Mesenteric fat pad (tissue), 1 donor: ENCODE measurements around the gene CCDC85A. TPM values are rescaled to one million over a fixed set of nuclear protein-coding genes. Genes with fewer than 3 reads are reported as not detected.

Experiments
- DNase-seq: peaks from one replicate; pipeline ENCODE4 v3.0.0-alpha.2; 2020; ENCODE audit warnings: low spot score
- total RNA-seq: library from RNA; stranded (reverse); fragmentation: NEBNext Ultra II Directional; extraction: Animal tissue kit (Norgen Biotek cat#: 25700); gene quantifications from one replicate; pipeline ENCODE4 v1.2.1, GENCODE V29; 2021
- donor health status: DM: yes; HTN: yes; CAD: no.

Gene CCDC85A
- total RNA-seq, 1 donor from 2014 or later = 7.6 TPM

DNA sequence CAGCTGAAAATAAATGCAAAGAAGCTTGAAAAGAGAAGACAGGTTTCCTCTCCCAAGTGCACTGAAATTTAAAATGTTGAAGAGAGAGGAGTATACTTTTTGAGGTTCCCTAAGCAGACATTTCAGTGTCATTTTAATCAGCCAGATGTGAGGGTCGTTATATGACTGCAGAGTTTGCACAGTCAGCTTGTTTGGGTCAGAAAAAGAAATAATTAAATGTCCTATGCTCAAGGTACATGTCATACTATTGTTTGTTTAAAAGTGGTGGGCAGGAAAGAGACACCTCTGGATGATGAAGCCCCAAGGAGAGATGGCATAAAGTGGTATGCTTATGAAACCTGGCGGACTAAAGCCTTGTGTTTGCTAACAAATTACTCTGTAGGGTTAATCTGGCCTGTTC lies 55.2 kb downstream of the CCDC85A start:
- DNase-seq = no peak

DNA sequence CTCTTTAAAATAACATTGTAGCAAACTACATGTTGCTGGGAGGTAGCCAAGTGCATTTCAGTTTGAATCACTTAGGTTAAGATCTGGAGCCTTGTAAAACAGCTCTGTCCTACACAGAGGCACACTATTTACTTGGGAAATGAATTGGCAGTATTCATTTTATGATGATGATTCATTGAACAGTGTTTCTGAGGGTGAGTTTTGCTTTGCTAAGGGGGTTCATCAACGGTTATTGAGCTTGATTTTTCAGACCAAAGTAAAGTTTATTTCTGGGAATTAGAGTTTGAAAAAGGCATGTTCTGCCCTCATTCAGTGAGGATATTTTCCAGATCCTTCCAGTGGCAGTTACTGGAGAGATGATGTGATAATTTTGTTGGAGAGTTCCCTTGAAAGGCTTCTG lies 55.6 kb downstream of the CCDC85A start:
- no peak for DNase-seq

DNA sequence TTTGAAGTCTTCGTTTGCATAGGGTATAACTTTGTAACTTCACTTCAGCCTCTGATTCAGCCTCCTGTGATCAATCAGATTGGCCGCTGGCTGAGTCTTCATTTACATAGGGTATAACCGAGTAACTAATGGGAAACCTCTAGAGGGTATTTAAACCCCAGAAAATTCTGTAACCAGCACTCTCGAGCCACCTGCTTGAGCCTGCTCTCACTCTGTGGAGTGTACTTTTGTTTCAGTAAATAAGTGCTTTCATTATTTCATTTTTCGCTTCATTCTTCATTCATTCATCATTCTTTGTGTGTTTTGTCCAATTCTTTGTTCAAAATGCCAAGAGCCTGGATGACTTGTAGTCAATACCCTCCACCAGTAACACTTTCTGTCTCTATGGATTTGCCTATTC lies 56.4 kb downstream of the CCDC85A start:
- DNase-seq = no peak

DNA sequence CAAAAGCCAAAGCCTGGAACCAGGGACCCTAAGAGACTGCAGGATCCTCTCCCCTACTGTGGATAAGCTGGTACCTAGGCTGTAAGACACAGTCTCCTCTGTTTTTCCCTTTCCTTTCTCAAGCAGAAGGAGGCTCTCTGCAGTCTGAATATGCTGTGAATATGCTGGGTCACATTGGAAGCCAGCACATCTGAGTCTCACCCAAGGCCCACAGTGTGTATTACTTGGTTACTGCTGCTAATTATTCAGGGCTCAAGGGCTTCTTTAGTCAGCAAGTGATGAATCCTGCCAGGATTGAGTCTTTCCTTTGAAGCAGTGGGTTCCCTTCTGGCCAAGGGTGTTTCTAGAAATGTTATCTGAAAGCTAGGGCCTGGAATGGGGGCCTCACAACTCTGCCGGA lies 60.7 kb downstream of the CCDC85A start:
- DNase-seq = no peak

DNA sequence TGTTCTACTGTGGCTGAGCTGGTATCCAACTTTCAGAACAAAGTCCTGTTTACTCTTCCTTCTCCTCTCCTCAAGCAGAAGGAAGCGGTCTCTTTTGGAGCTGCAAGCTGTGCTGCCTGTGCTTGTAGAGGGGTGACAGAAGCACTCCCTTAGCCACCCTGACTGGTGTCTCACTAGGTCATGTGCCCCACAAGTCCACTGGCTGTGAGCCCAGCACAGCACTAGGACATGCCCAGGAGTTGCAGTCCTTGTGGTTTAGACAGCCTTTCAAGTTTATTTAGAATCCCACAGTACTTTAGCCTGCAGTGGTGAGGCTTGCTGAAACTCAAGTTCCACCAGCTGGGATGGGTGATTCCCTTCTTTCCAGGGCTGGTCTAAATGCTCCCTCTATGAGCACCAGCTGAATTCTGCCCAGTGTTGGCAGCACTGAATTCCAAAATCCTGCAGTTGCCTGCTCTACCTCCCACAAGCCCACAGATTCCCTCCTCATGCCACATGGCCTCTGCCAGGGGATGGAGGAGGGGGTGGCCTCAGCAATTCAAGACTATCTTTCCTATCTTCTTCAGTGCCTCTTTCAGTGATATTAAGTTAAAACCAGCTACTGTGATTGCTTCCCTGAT lies 61.2 kb downstream of the CCDC85A start:
- no peak for DNase-seq

DNA sequence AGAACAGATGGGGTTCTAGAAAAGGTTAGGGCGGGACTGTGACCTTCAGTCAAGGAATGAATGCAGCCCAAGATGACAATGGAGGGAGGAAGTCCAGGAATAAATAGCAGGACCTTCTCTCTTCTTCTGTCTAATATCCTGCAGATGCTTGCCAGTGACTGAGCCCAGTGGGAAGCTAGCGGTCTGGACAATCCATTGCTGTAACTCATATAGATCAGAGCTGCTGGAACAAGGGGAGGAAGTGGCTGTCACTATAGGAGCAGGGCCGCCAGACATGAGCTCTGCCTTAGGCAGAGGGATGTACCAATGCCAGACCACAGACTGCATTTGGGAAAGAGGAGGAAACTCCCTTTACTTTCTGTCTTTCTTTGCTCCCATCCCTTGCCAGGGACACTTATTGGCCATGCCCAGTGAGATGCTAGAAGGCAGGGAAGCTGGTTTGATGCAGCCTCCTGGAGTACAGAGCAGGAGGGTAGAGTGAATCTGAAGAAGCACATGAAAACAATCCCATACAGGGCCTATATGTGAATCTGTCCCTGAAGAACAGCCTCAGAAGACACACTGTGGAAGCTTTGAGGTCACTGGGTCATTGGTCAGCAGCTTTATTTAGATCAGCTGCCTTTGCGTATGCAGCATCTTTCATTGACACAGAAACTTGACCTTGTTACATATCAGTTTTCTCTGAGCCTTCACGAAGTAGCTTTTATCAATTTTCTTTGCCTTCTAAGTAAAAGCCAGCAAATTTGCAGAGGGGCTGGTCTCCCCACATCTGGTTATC lies 65.4 kb downstream of the CCDC85A start:
- no peak for DNase-seq

DNA sequence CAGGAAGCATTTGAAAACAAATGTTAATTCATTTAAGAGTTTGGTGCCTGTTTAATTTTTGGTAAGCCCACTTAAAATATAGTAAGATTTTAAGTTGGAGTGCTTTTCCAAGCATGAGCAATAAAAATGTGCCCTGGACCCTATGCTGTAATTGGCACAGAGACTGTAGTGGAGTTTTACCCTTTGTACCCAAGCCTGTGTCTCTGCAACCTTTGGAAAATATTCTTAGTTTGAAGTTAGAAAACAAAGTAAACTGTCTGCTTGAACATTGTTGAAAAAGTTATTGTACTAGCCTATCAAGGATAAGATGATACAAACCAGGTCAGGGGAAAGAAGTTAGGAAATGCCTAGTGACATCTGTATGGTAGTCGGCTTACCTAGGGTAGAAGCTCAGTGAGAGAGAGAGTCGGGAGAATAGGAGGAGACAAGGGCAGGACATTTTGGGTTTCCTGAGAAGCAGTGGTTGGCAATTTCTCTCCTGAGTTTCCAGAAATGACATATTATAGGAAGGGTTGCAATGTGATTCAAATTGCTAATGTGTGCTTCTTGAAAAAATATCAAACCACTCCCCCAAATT lies 66.5 kb downstream of the CCDC85A start:
- no peak for DNase-seq

DNA sequence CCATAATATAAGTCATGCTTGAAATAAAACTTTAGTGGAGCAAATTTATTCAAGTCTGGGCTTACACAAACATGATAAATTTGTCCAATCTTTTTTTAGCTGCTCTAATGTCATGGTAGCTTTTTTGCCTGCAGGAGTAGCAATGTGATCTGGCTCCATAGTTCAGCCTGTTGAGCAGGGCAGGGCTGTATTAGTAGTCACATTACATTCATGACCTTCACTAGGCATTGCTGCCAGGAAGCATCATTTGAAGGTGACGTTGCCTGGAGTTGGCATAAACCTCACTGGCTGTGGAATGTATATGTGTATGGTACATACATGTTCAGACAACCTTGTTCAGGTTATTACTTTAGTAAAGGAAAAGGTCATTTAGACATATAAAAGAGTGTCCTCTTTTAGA lies 76.6 kb downstream of the CCDC85A start:
- DNase-seq = no peak

DNA sequence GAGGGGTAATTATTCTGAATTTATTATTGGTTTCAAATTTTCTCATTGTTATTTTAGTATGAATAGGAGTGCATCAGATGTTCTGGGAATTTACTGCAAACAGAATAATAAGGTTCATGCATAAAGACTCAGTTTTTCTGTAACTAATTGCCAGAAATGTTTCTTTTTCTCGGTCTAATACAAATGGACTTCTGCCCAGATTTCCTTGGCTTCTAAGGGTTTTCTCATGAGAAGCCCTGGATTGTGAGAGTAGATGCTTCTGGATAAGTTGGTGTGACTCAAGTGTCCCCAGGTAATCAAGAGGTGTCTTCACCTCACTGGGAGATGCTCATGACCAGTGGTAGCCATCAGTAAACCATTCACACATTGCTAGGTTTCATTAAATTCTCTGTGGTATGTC lies 78.5 kb downstream of the CCDC85A start:
- no peak for DNase-seq

DNA sequence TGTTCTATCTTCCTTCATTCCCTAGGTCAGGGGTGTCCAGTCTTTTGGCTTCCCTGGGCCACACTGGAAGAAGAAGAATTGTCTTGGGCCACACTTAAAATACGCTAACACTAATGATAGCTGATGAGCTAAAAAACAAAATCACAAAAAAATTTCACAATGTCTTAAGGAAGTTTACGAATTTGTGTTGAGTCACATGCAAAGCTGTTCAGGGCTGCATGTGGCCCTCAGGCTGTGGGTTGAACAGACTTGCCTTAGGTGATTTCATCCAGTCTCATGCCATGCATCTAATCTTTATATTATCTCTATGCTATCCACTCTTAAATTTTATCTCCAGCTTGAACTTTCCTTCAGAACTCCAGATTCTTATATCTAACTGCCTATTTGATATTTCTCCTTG lies 80.1 kb downstream of the CCDC85A start:
- no peak for DNase-seq

DNA sequence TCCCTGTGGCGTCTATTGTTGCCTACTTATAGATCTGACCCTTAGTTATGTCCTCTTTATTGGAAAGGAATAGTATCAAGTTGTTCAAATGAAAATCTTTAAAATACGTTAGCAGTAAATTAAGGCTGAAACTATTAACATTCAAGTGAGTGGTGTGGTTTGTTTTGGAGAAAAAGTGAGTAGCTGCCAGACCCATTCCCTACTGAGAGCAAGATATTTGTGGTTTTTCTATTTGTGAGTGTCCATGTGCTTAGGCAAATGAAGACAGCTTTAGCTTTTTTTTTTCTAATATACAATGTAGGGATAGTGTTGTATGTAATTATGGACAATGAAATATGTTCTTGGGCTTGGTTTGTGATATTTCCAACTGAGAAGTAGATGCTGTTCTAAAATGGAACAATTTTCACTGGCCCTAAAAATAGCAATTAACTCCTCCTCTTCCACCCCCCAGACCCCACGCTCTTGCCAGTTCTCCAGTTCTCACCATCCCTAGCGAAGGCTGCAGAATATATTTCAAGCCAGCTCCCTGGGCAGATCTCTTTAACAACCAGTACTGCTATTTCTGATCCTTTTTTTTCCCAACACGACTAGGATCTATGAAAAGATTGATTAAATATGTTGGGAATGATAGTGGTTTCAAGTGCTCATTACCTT lies 83.1 kb downstream of the CCDC85A start:
- DNase-seq = no peak

DNA sequence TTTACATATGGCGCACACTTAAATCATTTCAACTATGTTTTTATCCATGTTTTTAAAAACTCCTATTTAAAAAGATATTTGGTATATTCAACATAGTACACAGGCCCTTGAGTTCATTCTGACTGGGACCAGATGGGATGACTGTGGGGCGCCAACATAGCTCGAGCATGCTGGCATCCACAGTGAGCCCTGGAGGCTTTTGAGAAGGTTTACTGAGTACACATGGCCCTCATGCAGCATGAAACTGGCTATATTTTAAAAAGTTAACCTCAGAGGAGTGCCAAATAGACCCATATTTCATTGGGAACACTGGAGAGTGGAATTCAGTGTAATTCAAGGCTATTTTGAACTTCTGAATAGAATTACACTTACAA lies 83.6 kb downstream of the CCDC85A start:
- no peak for DNase-seq

DNA sequence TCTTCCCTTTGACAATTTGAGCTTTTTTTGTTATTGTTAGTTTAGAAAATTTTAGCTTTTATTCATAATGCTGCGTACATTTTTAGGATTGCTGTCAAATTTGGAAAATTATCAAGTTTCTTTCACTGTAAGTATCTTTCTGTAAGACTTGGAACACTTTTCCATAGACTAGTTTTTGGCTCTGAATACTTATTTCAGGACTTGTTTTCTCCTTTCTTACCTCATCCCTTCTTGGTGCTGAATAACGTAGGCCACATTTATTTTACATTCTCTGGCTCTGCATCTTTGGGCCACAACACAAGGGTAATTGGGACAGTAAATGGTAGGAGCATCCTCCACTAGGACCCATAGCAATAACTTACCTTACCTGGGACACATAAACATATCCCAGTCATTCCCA lies 85.1 kb downstream of the CCDC85A start:
- DNase-seq = no peak

DNA sequence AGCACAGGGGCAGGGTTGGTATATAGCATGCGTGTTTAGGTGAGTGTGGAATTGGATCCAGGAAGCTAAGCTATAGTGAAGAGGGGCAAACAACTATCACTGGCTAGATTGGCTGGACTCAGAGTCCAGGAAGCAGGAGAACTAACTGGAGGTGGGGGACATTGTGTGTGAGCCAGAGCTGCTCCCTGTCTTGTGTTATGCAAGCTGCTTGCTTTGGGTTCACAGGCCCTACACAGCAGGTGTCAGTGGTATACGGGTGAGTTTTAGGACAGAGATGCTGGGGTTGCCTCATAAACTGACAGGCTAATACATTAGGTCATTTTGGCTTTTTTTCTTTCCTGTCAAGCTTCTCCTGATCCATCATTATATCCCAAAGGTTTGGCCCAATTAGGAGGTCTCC lies 87.5 kb downstream of the CCDC85A start:
- no peak for DNase-seq

DNA sequence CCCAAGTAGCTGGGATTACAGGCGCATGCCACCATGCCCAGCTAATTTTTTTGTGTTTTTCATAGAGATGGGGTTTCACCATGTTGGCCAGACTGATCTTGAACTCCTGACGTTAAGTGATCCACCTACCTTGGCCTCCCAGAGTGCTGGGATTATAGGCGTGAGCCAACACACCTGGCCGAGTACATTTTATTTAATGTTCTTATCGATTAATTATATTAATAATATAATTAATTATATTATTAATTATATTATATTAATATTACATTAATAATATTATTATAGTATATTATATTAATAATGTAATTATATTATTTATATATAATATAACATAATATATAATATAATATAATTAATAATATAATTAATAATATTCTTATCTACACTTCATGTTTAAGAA lies 101.4 kb downstream of the CCDC85A start:
- DNase-seq = no peak

DNA sequence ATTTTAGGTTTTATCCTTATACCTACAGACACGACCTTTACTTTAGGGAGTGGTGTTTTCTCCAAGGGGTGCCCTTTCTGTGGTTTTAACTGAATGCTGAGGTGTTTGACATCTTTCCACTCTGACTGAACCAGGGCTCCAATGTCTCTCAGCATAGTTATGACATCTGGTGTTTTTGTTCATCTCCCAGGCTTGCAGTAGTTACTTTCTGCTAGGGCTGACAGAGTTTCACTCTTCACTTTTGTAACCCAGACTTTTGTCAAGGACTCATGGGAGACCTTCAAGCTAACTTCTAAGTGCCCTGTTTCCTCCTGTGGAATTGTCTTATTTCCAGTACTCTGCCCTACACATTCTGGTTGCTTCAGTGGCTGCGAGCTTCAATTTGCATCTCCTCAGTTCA lies 103.1 kb downstream of the CCDC85A start:
- DNase-seq = no peak

DNA sequence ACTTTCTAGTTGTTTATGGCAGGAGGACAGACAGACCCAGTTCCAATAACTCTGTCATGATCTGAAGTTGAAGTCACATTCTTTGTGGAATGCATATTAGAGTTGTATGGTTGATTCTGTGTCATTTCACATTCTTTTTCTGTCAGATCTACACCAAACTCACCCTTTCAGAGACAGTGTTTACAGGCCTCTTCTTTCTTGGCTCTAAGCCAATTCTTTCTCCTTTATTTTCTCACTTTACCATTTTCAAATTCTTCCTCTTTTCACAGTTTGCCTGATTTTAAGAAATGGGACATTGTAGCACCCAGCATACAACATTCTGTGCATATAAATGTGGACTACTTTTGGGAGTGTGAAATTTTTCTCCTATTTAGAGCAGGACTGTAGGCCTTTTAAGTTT lies 103.7 kb downstream of the CCDC85A start:
- no peak for DNase-seq

DNA sequence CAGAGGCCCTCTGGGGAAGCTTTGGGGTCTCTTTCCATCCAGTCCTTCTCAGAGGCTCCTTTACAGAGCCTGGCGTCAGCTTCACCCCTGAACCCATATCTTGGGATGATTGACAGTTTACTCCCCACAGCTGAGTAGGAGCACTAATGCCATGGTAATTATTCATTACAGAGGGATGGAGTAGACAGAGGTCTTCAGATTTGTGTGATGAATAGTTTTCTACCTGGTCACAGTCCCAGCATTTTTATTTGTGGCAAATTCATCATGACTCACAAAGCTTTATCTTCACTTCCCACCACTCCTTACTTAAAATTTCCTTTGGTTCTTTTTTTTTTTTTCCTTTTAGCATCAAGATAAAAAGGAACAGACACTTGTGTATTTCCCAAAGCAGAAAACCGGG lies 104.2 kb downstream of the CCDC85A start:
- DNase-seq = no peak

DNA sequence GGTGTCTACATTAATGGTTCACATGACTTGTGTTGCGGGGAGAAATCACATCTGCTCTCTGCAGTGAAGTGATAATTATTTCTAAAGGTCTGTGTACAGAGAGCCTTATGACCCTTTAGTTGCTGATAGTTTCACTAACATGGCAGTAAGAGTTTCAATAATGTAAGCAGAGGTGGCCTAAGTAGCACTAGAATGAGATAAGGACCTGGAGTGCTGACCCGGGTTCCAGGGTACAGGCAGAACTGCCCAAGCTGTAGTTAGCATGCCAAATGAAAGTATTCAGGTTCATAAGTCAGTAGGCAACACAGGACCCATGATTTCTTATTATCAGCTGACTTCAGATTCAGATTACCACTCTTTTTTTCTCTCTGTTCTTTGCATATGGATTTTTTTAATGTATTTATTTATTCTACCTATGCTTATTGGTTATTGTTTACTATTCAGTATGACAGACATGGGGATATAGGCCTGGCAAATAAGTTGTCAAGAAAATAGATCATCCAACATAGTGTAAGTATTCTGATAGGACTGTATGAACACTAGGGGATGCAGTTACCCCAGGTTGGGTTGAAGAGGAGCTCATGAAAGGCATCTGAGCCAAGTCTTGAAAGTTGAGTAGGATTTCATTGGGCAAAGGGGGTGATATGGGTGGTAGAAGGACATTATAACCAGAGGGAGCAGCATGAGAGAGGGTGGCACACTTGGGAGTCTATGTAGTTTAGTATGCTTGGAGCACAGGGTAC lies 105.2 kb downstream of the CCDC85A start:
- no peak for DNase-seq

DNA sequence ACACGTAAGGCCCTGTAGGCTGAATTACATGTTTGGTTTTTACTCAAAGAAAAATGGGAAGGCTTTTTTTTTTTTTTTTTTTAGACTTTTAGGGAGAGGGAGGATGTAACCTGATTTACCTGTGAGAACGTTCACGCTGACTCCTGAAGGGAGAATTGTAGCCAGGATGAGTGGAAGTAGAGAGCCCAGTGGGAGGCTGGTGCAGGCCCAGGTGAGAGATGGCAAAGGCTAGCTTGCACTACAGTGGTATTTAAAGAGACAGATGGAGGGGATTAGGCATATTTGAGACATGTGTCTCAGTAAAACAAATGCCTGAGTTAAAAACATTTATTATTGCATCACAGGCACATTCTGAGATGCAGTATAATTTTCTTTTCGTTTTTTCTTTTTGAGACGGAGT lies 107.9 kb downstream of the CCDC85A start:
- no peak for DNase-seq

DNA sequence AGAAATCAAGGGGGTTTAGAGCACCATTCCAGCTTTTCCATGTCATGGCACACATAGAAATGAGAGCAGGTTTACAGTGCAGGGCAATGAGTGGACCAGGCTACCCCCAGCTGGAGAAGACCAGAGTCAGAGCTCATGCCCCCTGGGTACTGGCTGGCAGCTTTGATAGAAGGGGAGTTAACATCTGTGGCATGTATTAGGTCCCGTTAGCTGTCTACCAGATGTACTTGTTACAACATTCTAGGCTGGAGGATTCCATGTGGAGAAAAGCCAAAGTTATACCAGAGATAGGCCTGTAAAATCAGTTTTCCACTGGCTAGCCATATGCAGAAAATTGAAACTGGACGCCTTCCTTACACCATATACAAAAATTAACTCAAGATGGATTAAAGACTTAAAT lies 109.2 kb downstream of the CCDC85A start:
- DNase-seq = no peak

DNA sequence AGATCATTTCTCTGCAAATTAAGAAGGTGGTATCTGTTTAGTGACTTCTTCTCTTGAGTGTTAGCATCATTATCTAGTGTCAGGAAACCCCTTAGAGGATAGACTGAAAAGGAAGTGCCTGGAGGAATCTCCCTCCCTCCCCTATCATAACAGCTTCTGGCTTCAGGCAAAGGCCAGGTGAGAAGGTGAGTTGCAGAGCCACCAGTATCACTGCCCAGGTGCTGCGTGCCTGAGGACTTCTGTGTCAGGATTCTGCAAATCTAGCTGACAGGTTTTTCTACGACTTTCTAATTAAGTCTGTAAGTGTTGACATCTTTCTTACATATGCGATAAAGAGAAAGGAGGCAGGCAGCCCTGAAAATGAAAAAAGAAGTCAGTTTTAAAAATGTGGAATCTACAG lies 111.9 kb downstream of the CCDC85A start:
- DNase-seq = no peak
